ENCODE results near the gene MCTP2. TPM values are rescaled to one million over a fixed set of nuclear protein-coding genes. Genes with fewer than 3 reads are reported as not detected.

MCTP2 gene
- total and polyA plus RNA-seq, 2 of the 13 experiments (the other 11 are each of a cell fraction or from before 2014, with no cell fraction given), result 5.1 to 8.6 TPM

DNA sequence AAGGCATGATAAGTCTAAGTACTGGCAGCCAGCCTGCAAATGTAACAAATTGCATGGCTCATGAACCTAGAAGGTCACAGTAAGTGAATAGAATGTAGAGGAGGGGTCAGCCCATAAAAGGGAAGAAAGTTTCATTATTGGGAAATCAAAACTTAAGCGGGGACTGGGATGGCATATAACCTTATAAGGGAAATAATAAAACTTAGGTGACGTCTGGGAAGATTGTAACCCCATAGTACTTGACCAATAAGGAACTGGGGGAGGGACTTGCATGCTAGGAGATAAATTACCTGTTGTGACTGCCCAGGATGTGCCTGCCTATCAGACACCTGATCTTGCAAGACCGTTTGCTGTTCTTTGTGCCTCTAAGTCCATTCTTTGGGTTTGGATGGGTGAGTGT, 28.1 kb upstream of the MCTP2 start (continued):
- TF ChIP-seq, protein P1, sequence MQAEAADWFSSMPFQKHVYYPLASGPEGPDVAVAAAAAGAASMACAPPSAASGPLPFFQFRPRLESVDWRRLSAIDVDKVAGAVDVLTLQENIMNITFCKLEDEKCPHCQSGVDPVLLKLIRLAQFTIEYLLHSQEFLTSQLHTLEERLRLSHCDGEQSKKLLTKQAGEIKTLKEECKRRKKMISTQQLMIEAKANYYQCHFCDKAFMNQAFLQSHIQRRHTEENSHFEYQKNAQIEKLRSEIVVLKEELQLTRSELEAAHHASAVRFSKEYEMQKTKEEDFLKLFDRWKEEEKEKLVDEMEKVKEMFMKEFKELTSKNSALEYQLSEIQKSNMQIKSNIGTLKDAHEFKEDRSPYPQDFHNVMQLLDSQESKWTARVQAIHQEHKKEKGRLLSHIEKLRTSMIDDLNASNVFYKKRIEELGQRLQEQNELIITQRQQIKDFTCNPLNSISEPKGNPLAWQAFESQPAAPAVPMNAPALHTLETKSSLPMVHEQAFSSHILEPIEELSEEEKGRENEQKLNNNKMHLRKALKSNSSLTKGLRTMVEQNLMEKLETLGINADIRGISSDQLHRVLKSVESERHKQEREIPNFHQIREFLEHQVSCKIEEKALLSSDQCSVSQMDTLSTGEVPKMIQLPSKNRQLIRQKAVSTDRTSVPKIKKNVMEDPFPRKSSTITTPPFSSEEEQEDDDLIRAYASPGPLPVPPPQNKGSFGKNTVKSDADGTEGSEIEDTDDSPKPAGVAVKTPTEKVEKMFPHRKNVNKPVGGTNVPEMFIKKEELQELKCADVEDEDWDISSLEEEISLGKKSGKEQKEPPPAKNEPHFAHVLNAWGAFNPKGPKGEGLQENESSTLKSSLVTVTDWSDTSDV (CRISPR knock-in tag; IDR thresholded peaks at IDR 0.05), result no peak
- TF ChIP-seq XBP1 (CRISPR knock-in tag; IDR thresholded peaks at IDR 0.05), result no peak

DNA sequence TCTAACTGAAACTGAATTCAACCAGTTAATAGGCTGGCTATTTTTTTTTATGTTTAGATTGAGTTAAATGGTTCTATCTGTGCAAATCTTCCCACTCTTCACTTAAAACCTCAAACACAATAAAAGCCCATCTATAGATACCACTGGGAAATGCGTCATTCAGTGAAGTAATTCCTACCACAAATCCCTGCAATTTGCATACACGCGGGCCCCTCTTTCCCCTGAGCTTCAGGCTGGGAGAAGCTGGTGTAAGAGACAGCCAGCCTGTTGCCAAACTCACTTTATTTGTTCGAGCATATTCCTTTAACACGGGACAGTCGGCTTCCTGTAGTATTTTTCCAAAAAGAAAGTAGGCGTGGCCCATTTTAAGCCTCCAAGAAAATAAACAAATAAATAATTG, 26.0 kb upstream of the MCTP2 start:
- Histone ChIP-seq H3K4me3 (replicated peaks in 1 of 3; ENCODE audit: insufficient read depth in 1 of 3, low read depth in 2 of 3, low read length in 3 of 3) (no peak overlapping the region), H2AFZ (ENCODE audit: low read length) (no peak overlapping the region), H3K36me3 (replicated peaks in 1 of 2; ENCODE audit: control insufficient read depth in 1 of 2, insufficient read depth in 2 of 2, low read length in 2 of 2) (no peaks in the 10 kb centered on the region), H3K4me2 (ENCODE audit: low read depth, low read length) (no peak overlapping the region), H3K27me3 (ENCODE audit: control insufficient read depth in 1 of 2, insufficient read depth in 2 of 2, low read length in 2 of 2) (no peaks in the 10 kb centered on the region), H3K9ac (ENCODE audit: insufficient read depth, low read depth, low read length) (no peak overlapping the region), H4K20me1 (ENCODE audit: insufficient read depth, low read length) (no peaks in the 10 kb centered on the region), H3K9me3 (ENCODE audit: low read length) (no peaks in the 10 kb centered on the region), H3K79me2 (ENCODE audit: insufficient read depth, low read length) (no peaks in the 10 kb centered on the region), H3K27ac (ENCODE audit: extremely low read length, insufficient read depth, low read length) (no peak overlapping the region), H3K4me1 (ENCODE audit: insufficient read depth, low read length) (no peaks in the 10 kb centered on the region)
- WGBS (ENCODE audit: low lambda C conversion rate), result 19% methylated on average over 7 of the region's 7 CpGs
- in situ Hi-C loops (cut with HindIII; ENCODE audit: extremely low pct_ligation_motif_present, low pct_unique_long_range_greater_than_20kb), result no loop called here
- intact Hi-C loops (cut with micrococcal nuclease; ENCODE audit: unreplicated experiment), result no loop called here
- FAIRE-seq, result no peak
- ChIA-PET CTCF (ENCODE audit: low intra/inter-chr PET ratio, low total read pairs) (no interaction called here), POLR2A (no interaction called here)
- DNase-seq (ENCODE audit: low spot score), result no peak
- BruUV-seq (replicated peaks), result no TSS peak
- ATAC-seq, result no peak
- TF ChIP-seq, protein P2, sequence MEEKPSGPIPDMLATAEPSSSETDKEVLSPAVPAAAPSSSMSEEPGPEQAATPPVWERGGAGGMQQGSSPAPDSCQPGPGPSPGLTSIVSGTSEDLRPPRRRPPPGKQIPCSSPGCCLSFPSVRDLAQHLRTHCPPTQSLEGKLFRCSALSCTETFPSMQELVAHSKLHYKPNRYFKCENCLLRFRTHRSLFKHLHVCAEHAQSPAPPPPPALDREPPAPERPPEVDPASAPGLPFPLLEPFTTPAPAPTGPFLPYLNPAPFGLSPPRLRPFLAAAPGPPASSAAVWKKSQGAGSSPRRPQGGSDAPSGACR (CRISPR knock-in tag; IDR thresholded peaks at IDR 0.05), result no peak
- TF ChIP-seq ZNF772 (CRISPR knock-in tag; IDR thresholded peaks at IDR 0.05) (no peak), GATAD1 (CRISPR knock-in tag; IDR thresholded peaks at IDR 0.05) (no peak), SNAI1 (CRISPR knock-in tag; IDR thresholded peaks at IDR 0.05; ENCODE audit: borderline replicate concordance) (no peak), KLF6 (CRISPR knock-in tag; IDR thresholded peaks at IDR 0.05) (no peak), ZNF567 (CRISPR knock-in tag; IDR thresholded peaks at IDR 0.05; ENCODE audit: borderline replicate concordance) (no peak), ZNF616 (CRISPR knock-in tag; IDR thresholded peaks at IDR 0.05; ENCODE audit: low read depth) (no peak), ZNF224 (CRISPR knock-in tag; IDR thresholded peaks at IDR 0.05) (no peak), TSC22D2 (CRISPR knock-in tag; IDR thresholded peaks at IDR 0.05; ENCODE audit: borderline replicate concordance) (no peak), NFYC (CRISPR knock-in tag; IDR thresholded peaks at IDR 0.05) (no peak), ZNF230 (CRISPR knock-in tag; IDR thresholded peaks at IDR 0.05) (no peak), REXO4 (CRISPR knock-in tag; IDR thresholded peaks at IDR 0.05; ENCODE audit: borderline replicate concordance) (no peak)
- TF ChIP-seq, protein P3, sequence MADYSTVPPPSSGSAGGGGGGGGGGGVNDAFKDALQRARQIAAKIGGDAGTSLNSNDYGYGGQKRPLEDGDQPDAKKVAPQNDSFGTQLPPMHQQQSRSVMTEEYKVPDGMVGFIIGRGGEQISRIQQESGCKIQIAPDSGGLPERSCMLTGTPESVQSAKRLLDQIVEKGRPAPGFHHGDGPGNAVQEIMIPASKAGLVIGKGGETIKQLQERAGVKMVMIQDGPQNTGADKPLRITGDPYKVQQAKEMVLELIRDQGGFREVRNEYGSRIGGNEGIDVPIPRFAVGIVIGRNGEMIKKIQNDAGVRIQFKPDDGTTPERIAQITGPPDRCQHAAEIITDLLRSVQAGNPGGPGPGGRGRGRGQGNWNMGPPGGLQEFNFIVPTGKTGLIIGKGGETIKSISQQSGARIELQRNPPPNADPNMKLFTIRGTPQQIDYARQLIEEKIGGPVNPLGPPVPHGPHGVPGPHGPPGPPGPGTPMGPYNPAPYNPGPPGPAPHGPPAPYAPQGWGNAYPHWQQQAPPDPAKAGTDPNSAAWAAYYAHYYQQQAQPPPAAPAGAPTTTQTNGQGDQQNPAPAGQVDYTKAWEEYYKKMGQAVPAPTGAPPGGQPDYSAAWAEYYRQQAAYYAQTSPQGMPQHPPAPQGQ (CRISPR knock-in tag; IDR thresholded peaks at IDR 0.05; ENCODE audit: borderline replicate concordance), result no peak

Measured in HepG2 (cell line).